Dendritic cell treated with granulocyte-macrophage colony-stimulating factor and Interleukin-4, amounts not matched to agents 40 ng/mL and 50 ng/mL, for 4 days (primary cell): ENCODE measurements around the gene TRIP13.
"Not testable (repeated sequence)": the region's sequence is repeated elsewhere in the genome, so short reads cannot be mapped to it uniquely, and the experiment has no call there.

Experiments
- H3K27ac Mint-ChIP-seq: one replicate; pipeline ENCODE4 v1.8.0; 2022; ENCODE audit warnings: mild to moderate bottlenecking, mixed read lengths
- H3K27me3 Mint-ChIP-seq: one replicate; pipeline ENCODE4 v1.8.0; 2022; ENCODE audit warnings: mild to moderate bottlenecking, mixed read lengths
- H3K36me3 Mint-ChIP-seq: one replicate; pipeline ENCODE4 v1.8.0; 2022; ENCODE audit warnings: low read depth, mixed read lengths
- H3K4me1 Mint-ChIP-seq: one replicate; pipeline ENCODE4 v1.8.0; 2022; ENCODE audit warnings: low read depth, mixed read lengths
- H3K4me3 Mint-ChIP-seq: one replicate; pipeline ENCODE4 v1.8.0; 2022; ENCODE audit warnings: mild to moderate bottlenecking, moderate library complexity, mixed read lengths
- H3K9me3 Mint-ChIP-seq: one replicate; pipeline ENCODE4 v1.8.0; 2022; ENCODE audit warnings: mixed read lengths
- intact Hi-C: fragments of 100-400 bp; cut with micrococcal nuclease; formaldehyde crosslinking; loops from one replicate; pipeline ENCODE4 v1.15.0; 2022

Gene TRIP13

DNA sequence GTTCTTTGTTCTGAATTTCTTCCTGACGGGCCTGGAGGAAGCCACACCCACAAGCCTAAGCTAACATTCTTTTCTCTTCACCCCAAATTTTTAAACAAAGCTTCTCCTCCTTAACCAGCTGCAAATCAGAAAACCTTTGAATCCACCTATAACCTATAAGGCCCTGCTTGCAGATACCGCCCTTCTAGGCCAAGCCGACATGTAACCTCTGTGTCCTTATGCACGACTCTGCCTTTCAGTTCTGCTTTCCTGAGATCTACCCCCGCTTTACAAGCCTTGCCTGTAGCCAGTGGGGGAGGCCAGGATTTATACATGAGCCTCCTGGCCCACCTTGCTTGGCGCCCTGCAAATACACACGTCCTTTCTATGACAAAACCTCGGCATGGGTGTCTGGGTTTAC lies 19.4 kb upstream of the TRIP13 start:
- H3K4me1 Mint-ChIP-seq, result peaks cover 11% of the 10 kb centered on the region
- peaks cover 100% of the 10 kb centered on the region for H3K36me3 Mint-ChIP-seq
- H3K9me3 Mint-ChIP-seq, result no peaks in the 10 kb centered on the region
- H3K27me3 Mint-ChIP-seq, result no peaks in the 10 kb centered on the region
- intact Hi-C loops, result no loop called here
- H3K4me3 Mint-ChIP-seq, result no peak overlapping the region
- H3K27ac Mint-ChIP-seq, result no peak overlapping the region

GRCh38 chr5:875931-876330 lies 16.8 kb upstream of the TRIP13 start:
- peaks cover 82% of the 10 kb centered on the region for H3K36me3 Mint-ChIP-seq
- no peaks in the 10 kb centered on the region for H3K9me3 Mint-ChIP-seq
- no peak overlapping the region for H3K27ac Mint-ChIP-seq
- H3K4me1 Mint-ChIP-seq, result peaks cover 11% of the 10 kb centered on the region
- no peaks in the 10 kb centered on the region for H3K27me3 Mint-ChIP-seq
- intact Hi-C loops, result no loop called here
- H3K4me3 Mint-ChIP-seq, result no peak overlapping the region

DNA sequence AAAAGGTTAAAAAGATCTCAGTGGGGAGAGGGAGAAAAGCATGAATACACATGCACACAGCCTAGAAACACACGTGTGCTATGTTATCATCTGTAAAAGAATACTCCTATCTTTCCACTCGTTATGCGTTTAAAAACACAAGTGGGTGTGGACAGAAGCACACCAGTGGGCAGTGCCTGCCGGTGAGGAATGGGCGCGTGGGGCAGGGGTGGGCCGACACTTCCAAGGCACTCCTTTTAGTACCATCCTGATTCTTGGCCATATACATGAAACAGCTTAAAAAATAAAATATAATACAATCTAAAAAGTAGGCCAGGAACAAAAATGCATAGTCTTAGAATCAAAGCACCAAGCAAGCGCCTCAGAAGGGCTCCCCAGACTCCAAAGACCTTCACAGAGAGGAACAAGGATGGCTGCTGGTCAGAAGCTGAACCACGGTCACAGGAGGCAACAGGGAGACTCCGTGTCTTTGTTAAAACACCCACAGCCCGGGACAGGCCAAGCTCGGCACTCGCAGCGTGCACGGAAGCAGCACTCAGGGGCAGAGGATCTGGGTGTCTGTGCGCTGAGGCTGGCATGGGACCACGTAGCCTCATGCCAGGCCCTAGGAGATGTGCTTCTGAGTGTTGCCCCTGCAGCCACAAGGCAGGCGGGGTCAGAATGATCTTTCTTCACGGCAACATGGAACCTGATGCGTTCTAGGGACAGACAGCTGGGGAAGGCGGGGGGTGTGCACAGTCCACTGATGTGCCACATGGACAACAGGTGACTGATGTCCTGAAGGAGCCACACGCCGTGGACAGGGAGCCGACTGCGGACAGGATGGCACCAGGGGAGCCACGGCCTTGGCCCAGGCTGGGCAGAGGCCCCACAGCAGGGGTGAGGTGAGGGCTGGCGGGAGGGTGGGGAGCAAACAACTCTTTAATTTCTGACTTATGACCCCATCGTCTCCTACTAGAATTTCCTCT lies 16.0 kb upstream of the TRIP13 start:
- Mint-ChIP-seq H3K36me3 (peaks cover 82% of the 10 kb centered on the region), H3K27me3 (no peaks in the 10 kb centered on the region), H3K4me1 (peaks cover 14% of the 10 kb centered on the region), H3K27ac (no peak overlapping the region), H3K9me3 (no peaks in the 10 kb centered on the region), H3K4me3 (no peak overlapping the region)
- intact Hi-C loops, result no loop called here

DNA sequence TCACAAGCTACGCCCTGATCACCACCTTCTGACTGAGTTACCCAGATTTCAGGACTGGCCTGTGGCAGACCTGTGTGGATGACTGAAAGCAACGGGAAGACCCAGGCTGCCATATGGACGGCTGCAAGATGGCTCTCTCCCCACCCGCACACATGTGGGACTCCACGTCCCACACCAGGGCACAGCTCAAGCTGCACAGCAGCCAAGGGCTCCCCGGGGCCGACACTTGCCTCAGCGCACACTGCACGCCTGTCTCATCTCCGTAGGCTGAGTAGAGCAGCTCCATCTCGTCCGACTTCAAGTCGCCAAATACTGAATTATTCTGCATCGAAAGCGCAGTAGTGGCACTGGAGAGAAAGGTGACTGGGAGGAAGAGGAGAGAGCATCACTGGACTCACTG lies 14.6 kb upstream of the TRIP13 start:
- Mint-ChIP-seq H3K4me1 (peaks cover 24% of the 10 kb centered on the region), H3K27ac (no peak overlapping the region), H3K36me3 (peaks cover 82% of the 10 kb centered on the region), H3K9me3 (peaks cover 12% of the 10 kb centered on the region), H3K4me3 (no peak overlapping the region), H3K27me3 (no peaks in the 10 kb centered on the region)
- intact Hi-C loops, result no loop called here

DNA sequence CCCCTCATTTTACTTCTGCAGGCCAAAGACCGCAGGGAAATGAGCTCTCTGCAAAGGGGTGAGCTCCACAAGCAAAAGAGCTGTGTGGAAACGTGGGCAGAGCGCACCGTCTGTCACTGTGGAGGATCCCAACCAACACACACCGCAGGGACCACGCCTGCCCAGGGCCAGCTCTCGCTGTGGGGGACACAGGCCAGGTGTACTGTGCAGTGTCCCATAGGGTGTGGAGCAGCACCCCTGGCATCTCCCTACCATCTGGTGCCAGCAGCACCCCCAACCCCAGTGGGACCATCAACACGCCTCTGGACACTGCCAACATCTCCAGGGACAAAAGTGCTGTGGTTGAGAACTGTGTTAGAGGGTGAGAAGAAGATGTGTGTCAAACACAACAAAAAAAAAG lies 14.0 kb upstream of the TRIP13 start:
- H3K4me3 Mint-ChIP-seq, H3K27me3 Mint-ChIP-seq, H3K27ac Mint-ChIP-seq, intact Hi-C loops: not testable (repeated sequence)
- Mint-ChIP-seq H3K36me3 (peaks cover 82% of the 10 kb centered on the region), H3K9me3 (peaks cover 14% of the 10 kb centered on the region), H3K4me1 (peaks cover 19% of the 10 kb centered on the region)

DNA sequence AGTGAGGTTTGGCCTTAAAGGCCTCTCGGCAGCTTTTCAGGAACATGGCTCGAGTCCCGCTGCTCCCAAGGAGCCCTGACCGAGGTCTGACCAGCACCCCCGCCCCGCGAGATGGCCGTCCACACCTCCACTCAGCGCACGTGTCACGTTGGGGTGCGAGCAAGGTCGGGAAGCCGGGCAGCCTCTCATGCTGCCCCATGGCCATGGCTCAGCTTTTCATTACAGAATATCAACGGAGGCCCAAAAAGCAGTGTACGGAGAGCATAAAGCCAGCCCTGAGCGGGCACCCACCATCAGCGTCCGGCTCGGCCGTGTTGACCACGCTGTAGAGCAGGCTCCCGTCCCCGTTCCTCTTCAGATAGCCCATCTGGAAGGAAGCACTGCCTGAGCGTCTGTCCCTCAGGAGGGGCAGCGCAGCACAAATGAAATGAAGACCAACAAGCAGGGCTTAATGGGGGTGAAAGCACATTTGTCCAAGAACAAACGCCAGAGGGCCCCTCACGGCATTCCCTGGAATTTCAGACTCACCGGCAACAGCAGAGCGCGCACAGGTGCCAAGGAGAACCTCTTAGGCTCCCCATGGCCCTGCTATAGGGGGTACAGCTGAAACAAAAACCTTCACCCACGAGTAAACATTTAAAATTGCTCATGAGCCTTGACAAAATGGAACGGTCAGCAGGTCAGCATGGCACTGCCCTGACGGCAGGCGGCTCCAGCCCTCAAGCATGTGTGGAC lies 11.7 kb upstream of the TRIP13 start:
- Mint-ChIP-seq H3K27me3 (no peaks in the 10 kb centered on the region), H3K4me3 (no peak overlapping the region), H3K9me3 (peaks cover 14% of the 10 kb centered on the region), H3K27ac (no peak overlapping the region), H3K36me3 (peaks cover 82% of the 10 kb centered on the region), H3K4me1 (peaks cover 16% of the 10 kb centered on the region)
- intact Hi-C loops, result no loop called here

DNA sequence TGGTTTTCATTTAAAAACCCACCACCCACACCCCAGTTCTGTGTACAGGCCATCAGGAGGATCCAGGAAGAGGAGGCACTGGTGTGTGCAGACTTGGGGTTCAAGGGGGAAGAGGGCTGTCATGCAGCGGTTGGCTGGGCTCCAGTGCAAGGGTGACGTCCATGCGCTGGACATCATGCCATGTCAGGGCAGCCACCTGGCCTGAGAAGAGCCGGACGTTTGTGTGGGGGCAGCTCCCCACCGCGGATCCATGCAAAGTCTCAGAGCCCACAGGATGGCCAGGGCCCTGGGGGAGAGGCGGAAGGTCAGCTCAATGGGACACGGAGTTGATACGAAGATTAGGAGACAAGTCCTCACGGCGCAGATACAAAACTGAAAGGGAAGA lies 11.1 kb upstream of the TRIP13 start:
- H3K4me3 Mint-ChIP-seq, result no peak overlapping the region
- no peak overlapping the region for H3K27ac Mint-ChIP-seq
- H3K9me3 Mint-ChIP-seq, result peaks cover 14% of the 10 kb centered on the region
- H3K27me3 Mint-ChIP-seq, result no peaks in the 10 kb centered on the region
- intact Hi-C loops, result no loop called here
- peaks cover 82% of the 10 kb centered on the region for H3K36me3 Mint-ChIP-seq
- peaks cover 16% of the 10 kb centered on the region for H3K4me1 Mint-ChIP-seq

DNA sequence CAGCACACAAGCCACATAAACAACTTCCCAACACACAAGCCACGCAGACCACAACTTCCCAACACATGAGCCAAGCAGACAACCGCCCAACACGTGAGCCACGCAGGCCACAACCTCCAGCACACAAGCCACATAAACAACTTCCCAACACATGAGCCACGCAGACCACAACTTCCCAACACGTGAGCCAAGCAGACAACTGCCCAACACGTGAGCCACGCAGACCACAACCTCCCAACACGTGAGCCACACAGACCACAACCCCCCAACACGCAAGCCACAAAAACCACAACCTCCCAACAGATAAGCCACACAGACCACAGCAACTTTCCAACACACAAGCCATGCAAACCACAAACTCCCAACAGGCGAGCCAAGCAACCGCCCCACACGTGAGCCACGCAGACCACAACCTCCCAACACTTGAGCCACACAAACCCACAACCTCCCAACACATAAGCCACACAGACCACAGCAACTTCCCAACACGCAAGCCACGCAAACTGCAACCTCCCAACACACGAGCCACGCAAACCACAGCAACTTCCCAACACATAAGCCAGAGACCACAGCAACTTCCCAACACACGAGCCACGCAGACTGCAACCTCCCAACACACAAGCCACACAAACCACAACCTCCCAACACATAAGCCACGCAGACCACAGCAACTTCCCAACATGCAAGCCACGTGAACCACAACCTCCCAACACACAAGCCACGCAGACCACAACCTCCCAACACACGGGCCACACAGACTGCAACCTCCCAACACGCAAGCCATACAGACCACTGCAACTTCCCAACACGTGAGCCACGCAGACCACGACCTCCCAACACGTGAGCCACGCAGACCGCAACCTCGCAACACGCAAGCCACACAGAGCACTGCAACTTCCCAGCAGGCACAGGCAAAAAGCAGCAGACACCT lies 10.2 kb upstream of the TRIP13 start:
- intact Hi-C loops, result no loop called here
- Mint-ChIP-seq H3K4me1 (peaks cover 16% of the 10 kb centered on the region), H3K27me3 (no peaks in the 10 kb centered on the region), H3K27ac (peak overlapping the region; percentile 5), H3K36me3 (peaks cover 82% of the 10 kb centered on the region), H3K9me3 (peaks cover 14% of the 10 kb centered on the region), H3K4me3 (no peak overlapping the region)

GRCh38 chr5:883475-884181 lies 9.1 kb upstream of the TRIP13 start:
- intact Hi-C loops, result no loop called here
- Mint-ChIP-seq H3K36me3 (peaks cover 82% of the 10 kb centered on the region), H3K4me3 (no peak overlapping the region), H3K27ac (no peak overlapping the region), H3K9me3 (peaks cover 14% of the 10 kb centered on the region), H3K4me1 (peaks cover 16% of the 10 kb centered on the region), H3K27me3 (no peaks in the 10 kb centered on the region)

- H3K4me1 Mint-ChIP-seq, result peaks cover 16% of the 10 kb centered on the region
- no peak overlapping the region for H3K4me3 Mint-ChIP-seq
- H3K27me3 Mint-ChIP-seq, result no peaks in the 10 kb centered on the region
- no peak overlapping the region for H3K27ac Mint-ChIP-seq
- H3K36me3 Mint-ChIP-seq, result peaks cover 92% of the 10 kb centered on the region
- intact Hi-C loops, result no loop called here
- peaks cover 14% of the 10 kb centered on the region for H3K9me3 Mint-ChIP-seq
These were observed 8.1 kb upstream of the TRIP13 start for GRCh38 chr5:884345-885126.

- H3K27ac Mint-ChIP-seq, result no peak overlapping the region
- no peaks in the 10 kb centered on the region for H3K27me3 Mint-ChIP-seq
- intact Hi-C loops, result no loop called here
- no peak overlapping the region for H3K4me3 Mint-ChIP-seq
- H3K9me3 Mint-ChIP-seq, result peaks cover 14% of the 10 kb centered on the region
- peaks cover 97% of the 10 kb centered on the region for H3K36me3 Mint-ChIP-seq
- peaks cover 16% of the 10 kb centered on the region for H3K4me1 Mint-ChIP-seq
These were observed 7.6 kb upstream of the TRIP13 start for GRCh38 chr5:885127-885442.

DNA sequence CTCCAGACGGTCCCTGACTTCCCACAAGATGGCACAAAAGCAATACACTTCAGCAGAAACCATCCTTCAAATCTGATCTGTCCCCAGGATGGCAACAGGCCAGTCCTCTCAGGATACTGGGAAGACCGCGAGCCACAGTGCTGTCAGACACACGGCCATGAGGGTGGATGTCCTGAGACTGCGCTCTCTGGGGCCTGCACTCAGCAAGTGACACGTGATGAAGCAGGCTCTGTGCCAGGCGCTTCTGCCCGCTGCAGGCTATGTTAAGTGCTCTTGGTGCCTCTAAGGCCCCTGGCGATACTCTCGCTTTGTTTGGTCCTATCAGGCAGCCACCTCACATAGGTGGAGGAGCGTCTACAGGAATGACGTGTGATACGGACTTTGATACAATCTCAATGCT lies 7.2 kb upstream of the TRIP13 start:
- Mint-ChIP-seq H3K27ac (no peak overlapping the region), H3K4me1 (peaks cover 16% of the 10 kb centered on the region), H3K4me3 (no peak overlapping the region), H3K27me3 (no peaks in the 10 kb centered on the region), H3K36me3 (peaks cover 100% of the 10 kb centered on the region), H3K9me3 (peaks cover 14% of the 10 kb centered on the region)
- intact Hi-C loops, result no loop called here

DNA sequence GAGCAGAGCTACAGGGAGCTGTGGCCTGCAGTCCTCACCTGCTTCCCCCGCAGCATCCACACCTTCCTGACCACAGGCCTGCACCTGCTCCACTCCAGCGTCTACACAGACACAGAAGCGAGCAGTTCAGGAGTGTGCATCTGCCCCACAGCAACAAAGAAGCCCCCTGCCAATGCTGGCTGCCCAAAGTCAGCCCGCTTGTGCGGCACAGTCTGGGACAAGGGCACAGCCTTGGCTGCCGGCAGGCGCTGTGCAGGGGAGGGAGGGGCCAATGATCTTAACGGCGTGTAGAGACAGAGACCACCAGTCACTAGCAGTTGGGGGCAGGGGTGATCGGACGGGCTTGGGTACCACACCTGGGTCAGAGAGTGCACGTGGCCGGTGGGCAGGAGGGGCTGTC lies 6.6 kb upstream of the TRIP13 start:
- H3K9me3 Mint-ChIP-seq, result peaks cover 14% of the 10 kb centered on the region
- no peaks in the 10 kb centered on the region for H3K27me3 Mint-ChIP-seq
- intact Hi-C loops, result no loop called here
- peaks cover 100% of the 10 kb centered on the region for H3K36me3 Mint-ChIP-seq
- H3K4me3 Mint-ChIP-seq, result no peak overlapping the region
- H3K4me1 Mint-ChIP-seq, result peaks cover 20% of the 10 kb centered on the region
- H3K27ac Mint-ChIP-seq, result no peak overlapping the region
